NCI-H2107 treated with DMSO at 0.1 percent for 48 hours (cell line): ENCODE results near the gene ALG12.

Experiments used
- DNase-seq: peaks from one replicate; lab custom pipeline; 2025; ENCODE audit not compliant: unreplicated experiment; lab: John Stamatoyannopoulos, UW

The ALG12 gene

GRCh38 chr22:49850959-49851802, 67.1 kb downstream of the ALG12 start:
- no peak for DNase-seq
